Colonic mucosa (tissue), 4 donors: ENCODE results near the gene MRPL46. TPM values are rescaled to one million over a fixed set of nuclear protein-coding genes. Genes with fewer than 3 reads are reported as not detected.

Experiments
- DNase-seq: peaks from one replicate; pipeline ENCODE4 v3.0.0-alpha.2; 2020
- H3K27ac ChIP-seq: fragments of 200-600 bp; one replicate; pipeline ENCODE4 v1.8.0; 2021
- H3K27me3 ChIP-seq: fragments of 200-600 bp; one replicate; pipeline ENCODE4 v1.8.0; 2021
- H3K36me3 ChIP-seq: fragments of 200-600 bp; one replicate; pipeline ENCODE4 v1.8.0; 2021
- H3K4me1 ChIP-seq: fragments of 200-600 bp; one replicate; pipeline ENCODE4 v1.8.0; 2021; ENCODE audit warnings: mild to moderate bottlenecking
- H3K4me3 ChIP-seq: fragments of 200-600 bp; one replicate; pipeline ENCODE4 v1.8.0; 2021
- H3K9ac ChIP-seq, 2 donors: one replicate each; pipeline ENCODE4 v1.7.0; 2013; ENCODE audit warnings: control low read depth in 2 of 2, low read depth in 2 of 2, low read length in 2 of 2
- H3K9me3 ChIP-seq: fragments of 200-600 bp; one replicate; pipeline ENCODE4 v1.8.0; 2021
- intact Hi-C: fragments of 100-400 bp; cut with DNase I; formaldehyde crosslinking; loops from one replicate; pipeline ENCODE4 v1.14.1; 2022
- total RNA-seq, 2 donors: library from RNA; stranded (reverse); fragmentation: NEBNext Ultra II Directional in 1 of 2; extraction: Animal tissue kit (Norgen Biotek cat#: 25700) in 1 of 2; gene quantifications; one replicate each; pipeline ENCODE4 v1.2.1, GENCODE V29; 2021
- TF ChIP-seq, protein P1 (sequence below): fragments of 200-600 bp; IDR thresholded peaks from one replicate; pipeline ENCODE4 v1.8.0; 2022; ENCODE audit warnings: antibody characterized with exemption, mild to moderate bottlenecking
- donor health status: healthy.
- donor health status: DM: no; HTN: no; CAD: no.
- donor health status: DM: no; HTN: no; CAD: no.

Gene MRPL46
- total RNA-seq, 2 donors from 2014 or later: 20.6 to 40.6 TPM

DNA sequence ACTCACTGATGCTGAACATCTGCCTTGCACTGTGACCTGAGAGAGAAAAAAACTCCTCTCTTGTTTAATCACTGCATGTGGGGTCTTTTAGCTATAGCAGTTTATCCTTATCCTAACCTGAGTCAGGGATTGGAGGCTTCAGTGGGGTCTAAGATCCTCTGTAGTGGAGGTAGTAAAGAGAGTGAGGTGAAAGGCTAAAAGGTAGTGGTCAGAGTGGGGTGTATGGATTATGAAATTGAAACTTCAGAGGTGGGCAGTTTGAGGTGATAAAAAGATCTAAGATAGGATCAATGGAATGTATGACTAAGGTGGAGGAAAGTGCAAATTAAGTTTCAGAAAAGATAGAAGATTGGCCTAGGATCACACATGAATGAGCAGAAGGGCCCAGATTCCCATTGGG is 42.8 kb upstream of the MRPL46 start:
- no peak overlapping the region for H3K9ac ChIP-seq
- H3K4me1 ChIP-seq: no peaks in the 10 kb centered on the region
- no peak for DNase-seq
- no peak overlapping the region for H3K27ac ChIP-seq
- H3K27me3 ChIP-seq: no peaks in the 10 kb centered on the region
- TF ChIP-seq, protein P1, sequence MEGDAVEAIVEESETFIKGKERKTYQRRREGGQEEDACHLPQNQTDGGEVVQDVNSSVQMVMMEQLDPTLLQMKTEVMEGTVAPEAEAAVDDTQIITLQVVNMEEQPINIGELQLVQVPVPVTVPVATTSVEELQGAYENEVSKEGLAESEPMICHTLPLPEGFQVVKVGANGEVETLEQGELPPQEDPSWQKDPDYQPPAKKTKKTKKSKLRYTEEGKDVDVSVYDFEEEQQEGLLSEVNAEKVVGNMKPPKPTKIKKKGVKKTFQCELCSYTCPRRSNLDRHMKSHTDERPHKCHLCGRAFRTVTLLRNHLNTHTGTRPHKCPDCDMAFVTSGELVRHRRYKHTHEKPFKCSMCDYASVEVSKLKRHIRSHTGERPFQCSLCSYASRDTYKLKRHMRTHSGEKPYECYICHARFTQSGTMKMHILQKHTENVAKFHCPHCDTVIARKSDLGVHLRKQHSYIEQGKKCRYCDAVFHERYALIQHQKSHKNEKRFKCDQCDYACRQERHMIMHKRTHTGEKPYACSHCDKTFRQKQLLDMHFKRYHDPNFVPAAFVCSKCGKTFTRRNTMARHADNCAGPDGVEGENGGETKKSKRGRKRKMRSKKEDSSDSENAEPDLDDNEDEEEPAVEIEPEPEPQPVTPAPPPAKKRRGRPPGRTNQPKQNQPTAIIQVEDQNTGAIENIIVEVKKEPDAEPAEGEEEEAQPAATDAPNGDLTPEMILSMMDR: no peak
- intact Hi-C loops: no loop called here
- peaks cover 7% of the 10 kb centered on the region for H3K36me3 ChIP-seq
- no peak overlapping the region for H3K4me3 ChIP-seq
- H3K9me3 ChIP-seq: no peaks in the 10 kb centered on the region

DNA sequence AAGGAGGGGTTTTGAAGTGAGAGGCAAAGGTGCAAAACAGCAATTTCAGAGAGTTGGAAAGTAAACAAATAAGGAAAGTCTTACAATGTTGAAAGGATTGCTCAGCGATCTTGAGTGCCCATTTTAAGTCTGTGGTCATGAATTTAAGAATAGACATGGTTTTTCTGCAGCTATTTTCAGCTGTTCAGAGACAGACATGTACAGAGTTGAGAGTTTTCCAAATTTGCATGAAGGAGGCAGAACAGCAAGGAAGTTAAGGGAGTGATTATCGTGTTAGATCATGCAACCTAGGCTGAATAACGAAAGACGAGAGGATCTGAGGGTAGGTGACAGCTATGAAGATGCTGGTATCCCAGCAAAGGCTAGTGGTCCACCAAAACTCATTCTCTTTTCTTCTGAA is 42.1 kb upstream of the MRPL46 start:
- Histone ChIP-seq H3K9ac (no peak overlapping the region), H3K4me1 (no peaks in the 10 kb centered on the region), H3K27me3 (no peaks in the 10 kb centered on the region), H3K9me3 (no peaks in the 10 kb centered on the region), H3K27ac (no peak overlapping the region), H3K4me3 (no peak overlapping the region), H3K36me3 (peaks cover 7% of the 10 kb centered on the region)
- intact Hi-C loops: no loop called here
- TF ChIP-seq, protein P1: no peak
- no peak for DNase-seq

DNA sequence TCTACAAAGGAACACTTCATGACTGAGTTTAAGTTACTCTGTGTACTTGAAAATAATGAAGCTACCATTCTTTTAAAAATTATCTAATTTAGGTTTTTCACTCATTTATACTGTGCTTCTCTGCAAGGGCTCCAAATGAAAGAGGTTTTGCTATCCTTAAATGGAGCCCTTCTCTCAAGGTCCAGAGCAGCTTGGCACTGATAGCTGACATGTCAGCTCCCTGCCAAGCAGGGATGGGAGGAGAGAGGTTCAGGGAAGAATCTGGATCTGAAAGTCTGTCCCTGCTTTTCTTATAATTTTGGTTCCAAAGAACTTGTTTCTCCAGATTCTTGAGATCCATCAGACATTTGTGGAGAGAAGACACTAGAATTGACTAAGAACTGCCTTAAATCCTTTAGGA is 39.4 kb upstream of the MRPL46 start:
- intact Hi-C loops: no loop called here
- H3K9me3 ChIP-seq: no peaks in the 10 kb centered on the region
- DNase-seq: no peak
- H3K4me3 ChIP-seq: no peak overlapping the region
- H3K9ac ChIP-seq: no peak overlapping the region
- H3K27me3 ChIP-seq: no peaks in the 10 kb centered on the region
- no peaks in the 10 kb centered on the region for H3K36me3 ChIP-seq
- H3K4me1 ChIP-seq: no peaks in the 10 kb centered on the region
- no peak overlapping the region for H3K27ac ChIP-seq
- TF ChIP-seq, protein P1: no peak

DNA sequence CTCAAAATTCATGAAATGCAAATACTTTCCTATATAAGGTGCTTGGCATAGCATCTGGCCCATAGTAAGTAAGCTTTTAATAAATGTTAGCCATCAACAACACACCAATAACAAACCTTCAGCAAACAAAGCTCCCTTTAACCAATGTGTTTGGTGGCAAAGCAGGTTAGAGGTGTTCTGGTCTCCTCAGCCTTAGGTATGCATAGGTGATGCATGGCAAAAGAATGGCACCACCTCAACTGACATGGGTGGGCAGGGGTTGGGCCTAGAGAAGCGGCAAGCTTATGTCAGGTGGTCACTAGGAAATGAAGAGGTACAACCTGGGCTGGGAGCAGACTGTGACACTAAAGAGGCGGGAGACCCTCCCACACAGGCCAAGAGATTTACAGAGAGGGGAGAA is 38.5 kb upstream of the MRPL46 start:
- DNase-seq: no peak
- H3K4me1 ChIP-seq: no peaks in the 10 kb centered on the region
- H3K4me3 ChIP-seq: no peak overlapping the region
- H3K27me3 ChIP-seq: no peaks in the 10 kb centered on the region
- H3K36me3 ChIP-seq: no peaks in the 10 kb centered on the region
- H3K27ac ChIP-seq: no peak overlapping the region
- intact Hi-C loops: no loop called here
- no peaks in the 10 kb centered on the region for H3K9me3 ChIP-seq
- no peak overlapping the region for H3K9ac ChIP-seq
- TF ChIP-seq, protein P1: no peak

DNA sequence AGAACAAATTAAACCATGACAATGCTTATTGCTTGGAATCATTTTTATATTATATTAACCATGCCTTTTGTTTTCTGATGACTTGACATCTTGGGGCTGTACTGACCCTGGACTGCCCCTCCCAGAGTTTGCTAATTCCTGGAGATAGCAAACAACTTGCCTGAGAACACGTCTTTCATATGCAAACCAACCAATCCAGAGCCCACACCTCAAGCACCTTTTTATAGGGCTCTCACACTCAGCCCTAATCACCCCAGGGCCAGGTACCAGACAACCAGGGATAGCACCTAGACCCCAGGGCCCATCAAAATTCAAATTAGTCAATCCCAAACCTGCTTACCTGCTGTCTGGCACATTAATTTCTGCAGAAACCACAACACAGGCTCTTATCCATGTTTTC is 37.3 kb upstream of the MRPL46 start:
- Histone ChIP-seq H3K9ac (no peak overlapping the region), H3K4me3 (no peak overlapping the region), H3K27ac (no peak overlapping the region), H3K4me1 (no peaks in the 10 kb centered on the region), H3K9me3 (no peaks in the 10 kb centered on the region), H3K27me3 (no peaks in the 10 kb centered on the region), H3K36me3 (no peaks in the 10 kb centered on the region)
- intact Hi-C loops: no loop called here
- TF ChIP-seq, protein P1: no peak
- no peak for DNase-seq

DNA sequence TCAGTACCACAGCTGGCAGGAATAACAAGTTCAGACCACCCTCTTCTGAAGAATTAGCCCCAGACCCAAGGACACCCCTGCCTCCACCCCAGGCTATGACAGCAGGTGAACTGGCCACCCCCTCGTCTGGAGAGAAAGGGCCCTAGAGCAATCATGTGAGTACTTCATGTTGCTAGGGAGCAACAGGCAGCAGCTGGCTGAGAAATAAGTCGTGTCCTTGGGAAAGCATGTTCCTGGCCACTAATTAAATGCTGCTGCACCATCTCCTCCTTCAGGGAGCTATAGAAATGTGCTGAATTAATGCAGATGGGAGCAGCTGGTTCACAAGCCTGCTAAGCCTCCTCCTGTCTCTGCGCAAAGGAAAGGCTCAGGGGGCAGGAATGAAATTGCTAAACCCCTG is 31.8 kb upstream of the MRPL46 start:
- Histone ChIP-seq H3K4me1 (no peaks in the 10 kb centered on the region), H3K27ac (no peak overlapping the region), H3K36me3 (no peaks in the 10 kb centered on the region), H3K9me3 (no peaks in the 10 kb centered on the region), H3K4me3 (no peak overlapping the region), H3K27me3 (no peaks in the 10 kb centered on the region), H3K9ac (no peak overlapping the region)
- intact Hi-C loops: no loop called here
- no peak for DNase-seq
- TF ChIP-seq, protein P1: no peak
